ENCODE data around the gene ZMYND8.
"Not testable (repeated sequence)": the region's sequence is repeated elsewhere in the genome, so short reads cannot be mapped to it uniquely, and the experiment has no call there.

DNA sequence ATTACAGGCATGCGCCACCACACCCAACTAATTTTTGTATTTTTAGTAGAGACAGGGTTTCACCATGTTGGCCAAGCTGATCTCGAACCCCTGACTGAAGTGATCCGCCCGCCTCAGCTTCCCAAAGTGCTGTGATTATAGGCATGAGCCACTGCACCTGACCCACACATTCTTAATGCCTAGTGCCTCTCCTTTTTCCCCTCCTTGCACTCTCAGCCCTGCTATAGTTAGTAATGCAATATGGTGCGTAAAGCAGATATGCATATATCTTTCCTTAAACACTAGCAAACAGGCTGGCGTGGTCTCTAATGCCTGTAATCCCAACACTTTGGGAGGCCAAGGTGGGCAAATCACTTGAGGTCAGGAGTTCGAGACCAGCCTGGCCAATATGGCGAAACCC is 68.0 kb downstream of the ZMYND8 start:
- not testable (repeated sequence) for TF ChIP-seq CTCF (IDR thresholded peaks at IDR 0.05); POLR2AphosphoS5 (IDR thresholded peaks at IDR 0.05); POLR2A (IDR thresholded peaks at IDR 0.05; ENCODE audit: low read depth); EP300 (IDR thresholded peaks at IDR 0.05)
